Neural progenitor cell (in vitro differentiated cells): ENCODE measurements around the gene TEX2. TPM values are rescaled to one million over a fixed set of nuclear protein-coding genes. Genes with fewer than 3 reads are reported as not detected.

ENCODE experiments used
- DNase-seq: peaks from one replicate; pipeline ENCODE4 v3.0.0-alpha.2; 2016; ENCODE audit warnings: low spot score
- H2AFZ ChIP-seq: fragments of 200-600 bp; sonication (generic); replicated peaks from 2 replicates; pipeline ENCODE4 v1.6.1; 2016; ENCODE audit warnings: antibody characterized with exemption
- H3F3A ChIP-seq: fragments of 200-600 bp; sonication (generic); 2 replicates; pipeline ENCODE4 v1.6.1; 2016; ENCODE audit warnings: antibody characterized with exemption, low read depth
- H3K27ac ChIP-seq: fragments of 200-600 bp; sonication (generic); 2 replicates; pipeline ENCODE4 v1.5.1; 2016; ENCODE audit warnings: mild to moderate bottlenecking
- H3K27me3 ChIP-seq: fragments of 200-600 bp; sonication (generic); 2 replicates; pipeline ENCODE4 v1.6.1; 2016; ENCODE audit warnings: mild to moderate bottlenecking, moderate library complexity
- H3K36me3 ChIP-seq: fragments of 200-600 bp; sonication (generic); 2 replicates; pipeline ENCODE4 v1.5.1; 2016
- H3K4me1 ChIP-seq: fragments of 200-600 bp; sonication (generic); 2 replicates; pipeline ENCODE4 v1.6.1; 2016; ENCODE audit warnings: mixed run types
- H3K4me2 ChIP-seq: fragments of 200-600 bp; sonication (generic); 2 replicates; pipeline ENCODE4 v1.6.1; 2016
- H3K4me3 ChIP-seq: fragments of 200-600 bp; sonication (generic); 2 replicates; pipeline ENCODE4 v1.5.1; 2016
- H3K79me2 ChIP-seq: fragments of 200-600 bp; sonication (generic); 2 replicates; pipeline ENCODE4 v1.6.1; 2016; ENCODE audit warnings: low read depth
- H3K9ac ChIP-seq: fragments of 200-600 bp; sonication (generic); 2 replicates; pipeline ENCODE4 v1.6.1; 2016
- H3K9me3 ChIP-seq: fragments of 200-600 bp; sonication (generic); 2 replicates; pipeline ENCODE4 v1.5.1; 2016; ENCODE audit warnings: low read depth
- H4K20me1 ChIP-seq: fragments of 200-600 bp; sonication (generic); 2 replicates; pipeline ENCODE4 v1.6.1; 2016; ENCODE audit warnings: low read depth
- H3K27ac Mint-ChIP-seq: 3 replicates; pipeline ENCODE4 v1.8.0; 2021; ENCODE audit warnings: mixed read lengths
- H3K27me3 Mint-ChIP-seq: 2 replicates; pipeline ENCODE4 v1.8.0; 2022; ENCODE audit warnings: low read depth, mild to moderate bottlenecking, inconsistent platforms, moderate library complexity, mixed read lengths; ENCODE audit not compliant: insufficient read depth
- H3K36me3 Mint-ChIP-seq: 3 replicates; pipeline ENCODE4 v1.8.0; 2021; ENCODE audit warnings: mixed read lengths
- H3K4me1 Mint-ChIP-seq: 3 replicates; pipeline ENCODE4 v1.8.0; 2021; ENCODE audit warnings: mixed read lengths
- H3K4me3 Mint-ChIP-seq: 3 replicates; pipeline ENCODE4 v1.8.0; 2021; ENCODE audit warnings: mild to moderate bottlenecking, moderate library complexity, mixed read lengths
- H3K9me3 Mint-ChIP-seq: 3 replicates; pipeline ENCODE4 v1.8.0; 2020; ENCODE audit warnings: mixed read lengths
- EZH2 ChIP-seq: fragments of 200-600 bp; sonication (generic); IDR thresholded peaks from 2 replicates; pipeline ENCODE4 v1.6.1; 2017; ENCODE audit warnings: antibody characterized with exemption, mild to moderate bottlenecking, moderate library complexity
- EZH2phosphoT487 ChIP-seq: fragments of 200-600 bp; sonication (generic); IDR thresholded peaks from 2 replicates; pipeline ENCODE4 v1.6.1; 2017; ENCODE audit warnings: antibody characterized with exemption
- total RNA-seq: library from RNA; depleted of rRNA; stranded (reverse); fragments of >200 nt; gene quantifications from 2 replicates; pipeline ENCODE4 v1.2.3, GENCODE V29; 2015; ENCODE audit warnings: low replicate concordance
- TF ChIP-seq, protein P1 (sequence below): fragments of 200-600 bp; sonication (generic); IDR thresholded peaks from 2 replicates; pipeline ENCODE4 v1.5.1; 2017; ENCODE audit warnings: antibody characterized with exemption, mild to moderate bottlenecking

TEX2 gene
- total RNA-seq, 1 donor from 2014 or later, result 10.6 TPM

DNA sequence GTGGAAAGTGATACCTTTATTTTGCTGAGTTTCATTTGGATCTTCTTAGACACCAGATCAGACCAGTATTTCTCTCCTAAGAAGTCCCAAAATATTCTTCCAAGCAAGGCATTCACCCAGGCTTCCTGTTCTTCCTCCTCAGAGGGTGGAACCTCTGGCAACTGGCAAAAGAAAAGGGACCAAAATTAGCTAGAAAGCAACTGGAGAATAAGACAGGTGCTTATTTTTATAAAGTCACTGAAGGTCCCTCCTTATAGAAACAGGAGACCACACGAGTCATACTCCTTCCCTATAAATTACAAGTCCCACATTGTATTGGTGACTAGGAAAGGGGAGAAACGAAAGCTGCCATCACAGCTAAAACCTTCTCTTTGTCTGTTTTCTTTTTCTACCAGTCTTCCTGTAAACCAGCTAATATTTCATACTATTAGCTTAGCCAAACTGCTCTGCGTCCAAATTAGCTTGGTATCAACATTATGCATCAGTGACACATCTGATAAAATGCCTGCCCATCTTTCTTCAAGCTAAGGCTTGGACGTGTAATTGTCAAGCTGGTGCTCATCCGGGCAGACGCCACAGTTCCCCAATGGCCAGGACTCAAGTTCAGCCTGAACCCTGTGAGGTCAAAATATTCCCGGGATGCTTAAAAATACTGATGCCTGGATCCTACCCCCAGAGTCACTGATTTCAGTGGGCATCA lies 85.6 kb downstream of the TEX2 start:
- H3K9ac ChIP-seq, result no peak overlapping the region
- no peaks in the 10 kb centered on the region for H3K4me1 ChIP-seq
- H3K4me3 Mint-ChIP-seq, result no peak overlapping the region
- H3K4me1 Mint-ChIP-seq, result no peaks in the 10 kb centered on the region
- no peak overlapping the region for H3K4me3 ChIP-seq
- no peak overlapping the region for H3K27ac Mint-ChIP-seq
- no peaks in the 10 kb centered on the region for H3K36me3 ChIP-seq
- H2AFZ ChIP-seq, result no peak overlapping the region
- H3K9me3 Mint-ChIP-seq, result peaks cover 3% of the 10 kb centered on the region
- no peak overlapping the region for H3K27ac ChIP-seq
- H3K4me2 ChIP-seq, result no peak overlapping the region
- no peak for DNase-seq
- H4K20me1 ChIP-seq, result no peaks in the 10 kb centered on the region
- no peaks in the 10 kb centered on the region for H3F3A ChIP-seq
- H3K27me3 Mint-ChIP-seq, result no peaks in the 10 kb centered on the region
- no peaks in the 10 kb centered on the region for H3K79me2 ChIP-seq
- H3K36me3 Mint-ChIP-seq, result peaks cover 24% of the 10 kb centered on the region
- no peaks in the 10 kb centered on the region for H3K9me3 ChIP-seq
- H3K27me3 ChIP-seq, result no peaks in the 10 kb centered on the region
- TF ChIP-seq EZH2phosphoT487, result no peak

DNA sequence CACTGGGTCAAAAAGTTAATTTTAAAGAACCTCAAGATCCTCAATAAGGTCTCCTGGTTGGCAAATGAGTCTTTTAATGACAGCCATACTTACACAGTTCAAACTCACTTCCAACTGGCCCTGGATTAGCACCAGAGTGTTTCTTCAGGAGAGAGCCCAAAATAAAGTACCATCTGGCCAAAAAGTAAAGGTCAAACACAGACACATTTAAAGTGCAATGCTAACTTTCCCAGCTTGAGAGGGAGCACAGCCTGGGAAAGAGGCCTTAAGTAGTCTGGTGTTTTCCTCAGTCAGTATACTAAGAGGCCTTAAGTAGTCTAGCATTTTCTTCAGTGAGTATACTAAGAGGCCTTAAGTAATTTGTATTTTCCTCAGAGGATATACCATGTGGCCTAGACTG lies 86.5 kb downstream of the TEX2 start:
- no peak overlapping the region for H3K4me3 ChIP-seq
- no peak overlapping the region for H3K27ac ChIP-seq
- TF ChIP-seq EZH2 (no peak), EZH2phosphoT487 (no peak)
- no peak overlapping the region for H3K4me3 Mint-ChIP-seq
- H2AFZ ChIP-seq, result no peak overlapping the region
- H3K79me2 ChIP-seq, result no peaks in the 10 kb centered on the region
- no peak overlapping the region for H3K4me2 ChIP-seq
- no peaks in the 10 kb centered on the region for H3K4me1 ChIP-seq
- peaks cover 3% of the 10 kb centered on the region for H3K9me3 Mint-ChIP-seq
- no peak overlapping the region for H3K9ac ChIP-seq
- no peaks in the 10 kb centered on the region for H3K36me3 ChIP-seq
- DNase-seq, result no peak
- no peaks in the 10 kb centered on the region for H3F3A ChIP-seq
- H3K27ac Mint-ChIP-seq, result no peak overlapping the region
- H3K9me3 ChIP-seq, result no peaks in the 10 kb centered on the region
- H3K27me3 ChIP-seq, result no peaks in the 10 kb centered on the region
- no peaks in the 10 kb centered on the region for H3K4me1 Mint-ChIP-seq
- H3K36me3 Mint-ChIP-seq, result peaks cover 23% of the 10 kb centered on the region
- no peaks in the 10 kb centered on the region for H4K20me1 ChIP-seq
- no peaks in the 10 kb centered on the region for H3K27me3 Mint-ChIP-seq

DNA sequence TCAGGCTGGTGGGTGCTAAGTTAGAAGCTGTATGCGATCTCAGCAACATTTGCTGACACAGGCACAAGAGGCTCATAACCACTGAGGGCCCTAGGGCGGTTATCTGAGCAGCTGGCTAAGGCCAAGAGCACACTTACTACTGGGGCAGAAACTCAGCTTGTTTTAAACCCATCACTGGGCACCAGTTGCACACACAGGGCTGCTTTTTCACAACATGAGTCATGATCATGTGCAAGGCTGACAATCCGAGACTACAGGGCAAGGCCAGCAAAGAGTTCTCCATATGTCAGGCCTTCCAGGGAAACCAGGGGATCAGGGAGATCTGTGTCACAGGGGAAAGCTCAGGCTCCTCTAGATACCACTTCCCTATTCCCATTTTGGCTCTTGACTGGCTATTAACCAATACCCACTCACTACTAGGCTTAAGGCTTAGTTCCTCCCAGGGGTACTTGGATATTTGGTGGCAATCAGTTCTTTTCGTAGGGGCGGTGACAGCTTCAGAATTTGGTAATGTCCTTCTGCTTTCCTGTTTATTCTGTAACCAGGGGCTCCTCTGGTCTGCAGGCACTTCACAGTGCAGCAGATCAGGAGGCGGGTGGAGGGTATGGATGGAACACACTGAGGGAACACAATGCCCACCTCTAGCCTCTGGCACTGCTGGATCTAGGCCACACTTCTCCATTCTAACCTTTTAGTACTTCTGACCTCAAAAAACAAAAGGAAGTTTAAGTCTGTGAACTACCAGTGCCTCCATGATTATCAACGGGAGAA lies 88.2 kb downstream of the TEX2 start:
- Mint-ChIP-seq H3K27me3 (peaks cover 2% of the 10 kb centered on the region), H3K4me1 (no peaks in the 10 kb centered on the region), H3K36me3 (peaks cover 25% of the 10 kb centered on the region), H3K27ac (no peak overlapping the region), H3K4me3 (no peak overlapping the region), H3K9me3 (no peaks in the 10 kb centered on the region)
- no peaks in the 10 kb centered on the region for H3F3A ChIP-seq
- no peak for TF ChIP-seq EZH2phosphoT487
- TF ChIP-seq, protein P1, sequence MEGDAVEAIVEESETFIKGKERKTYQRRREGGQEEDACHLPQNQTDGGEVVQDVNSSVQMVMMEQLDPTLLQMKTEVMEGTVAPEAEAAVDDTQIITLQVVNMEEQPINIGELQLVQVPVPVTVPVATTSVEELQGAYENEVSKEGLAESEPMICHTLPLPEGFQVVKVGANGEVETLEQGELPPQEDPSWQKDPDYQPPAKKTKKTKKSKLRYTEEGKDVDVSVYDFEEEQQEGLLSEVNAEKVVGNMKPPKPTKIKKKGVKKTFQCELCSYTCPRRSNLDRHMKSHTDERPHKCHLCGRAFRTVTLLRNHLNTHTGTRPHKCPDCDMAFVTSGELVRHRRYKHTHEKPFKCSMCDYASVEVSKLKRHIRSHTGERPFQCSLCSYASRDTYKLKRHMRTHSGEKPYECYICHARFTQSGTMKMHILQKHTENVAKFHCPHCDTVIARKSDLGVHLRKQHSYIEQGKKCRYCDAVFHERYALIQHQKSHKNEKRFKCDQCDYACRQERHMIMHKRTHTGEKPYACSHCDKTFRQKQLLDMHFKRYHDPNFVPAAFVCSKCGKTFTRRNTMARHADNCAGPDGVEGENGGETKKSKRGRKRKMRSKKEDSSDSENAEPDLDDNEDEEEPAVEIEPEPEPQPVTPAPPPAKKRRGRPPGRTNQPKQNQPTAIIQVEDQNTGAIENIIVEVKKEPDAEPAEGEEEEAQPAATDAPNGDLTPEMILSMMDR, result no peak
- no peak for TF ChIP-seq EZH2
- no peaks in the 10 kb centered on the region for H3K9me3 ChIP-seq
- no peak overlapping the region for H3K9ac ChIP-seq
- no peaks in the 10 kb centered on the region for H3K36me3 ChIP-seq
- no peaks in the 10 kb centered on the region for H3K79me2 ChIP-seq
- H2AFZ ChIP-seq, result no peak overlapping the region
- no peak overlapping the region for H3K4me3 ChIP-seq
- no peak for DNase-seq
- H3K4me1 ChIP-seq, result no peaks in the 10 kb centered on the region
- H3K27ac ChIP-seq, result no peak overlapping the region
- H4K20me1 ChIP-seq, result no peaks in the 10 kb centered on the region
- no peak overlapping the region for H3K4me2 ChIP-seq
- no peaks in the 10 kb centered on the region for H3K27me3 ChIP-seq

DNA sequence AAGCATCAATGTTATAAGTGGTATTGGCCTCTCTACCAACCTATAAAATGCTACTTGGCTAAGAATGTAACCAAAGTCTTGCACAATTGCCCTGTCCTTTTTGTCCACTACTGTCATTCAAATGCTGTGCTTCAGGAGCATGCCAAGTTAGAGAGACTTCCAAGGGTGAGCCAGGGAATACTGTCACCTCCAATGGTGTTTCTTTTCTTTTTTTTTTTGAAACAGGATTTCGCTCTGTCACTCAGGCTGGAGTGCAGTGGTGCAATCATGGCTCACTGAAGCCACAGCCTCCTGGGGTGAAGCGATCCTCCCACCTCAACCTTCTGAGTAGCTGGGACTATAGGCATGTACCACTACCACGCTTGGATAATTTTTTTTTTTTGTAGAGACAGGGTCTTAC lies 89.4 kb downstream of the TEX2 start:
- no peak for DNase-seq
- H3K36me3 Mint-ChIP-seq, result peaks cover 18% of the 10 kb centered on the region
- H3K9me3 Mint-ChIP-seq, result no peaks in the 10 kb centered on the region
- no peaks in the 10 kb centered on the region for H3F3A ChIP-seq
- H3K4me3 Mint-ChIP-seq, result no peak overlapping the region
- H3K9ac ChIP-seq, result no peak overlapping the region
- no peaks in the 10 kb centered on the region for H3K36me3 ChIP-seq
- H2AFZ ChIP-seq, result no peak overlapping the region
- no peaks in the 10 kb centered on the region for H3K79me2 ChIP-seq
- no peak overlapping the region for H3K4me2 ChIP-seq
- H3K4me1 ChIP-seq, result no peaks in the 10 kb centered on the region
- no peak overlapping the region for H3K4me3 ChIP-seq
- no peaks in the 10 kb centered on the region for H3K27me3 ChIP-seq
- peaks cover 2% of the 10 kb centered on the region for H3K27me3 Mint-ChIP-seq
- H3K27ac Mint-ChIP-seq, result peak overlapping the region; percentile 53
- H3K9me3 ChIP-seq, result no peaks in the 10 kb centered on the region
- no peak overlapping the region for H3K27ac ChIP-seq
- no peak for TF ChIP-seq EZH2
- TF ChIP-seq EZH2phosphoT487, result no peak
- TF ChIP-seq, protein P1, result no peak
- H4K20me1 ChIP-seq, result no peaks in the 10 kb centered on the region
- no peaks in the 10 kb centered on the region for H3K4me1 Mint-ChIP-seq
